Spleen (tissue), 11 donors: Measurements from ENCODE around the gene DPT. TPM values are rescaled to one million over a fixed set of nuclear protein-coding genes. Genes with fewer than 3 reads are reported as not detected.

ENCODE experiments used
- DNase-seq: peaks from one replicate; pipeline ENCODE4 v3.0.0-alpha.2; 2020
- H3K27ac ChIP-seq, 8 donors: fragments of 200-600 bp; sonication (generic) in 7 of 8; 1 replicate in 4 of 8; 2 replicates in 4 of 8; pipeline versions ENCODE4 v1.5.0 to v1.8.0; 2016 to 2021; ENCODE audit warnings: inconsistent platforms in 4 of 8, mild to moderate bottlenecking in 4 of 8, moderate library complexity in 1 of 8
- H3K27me3 ChIP-seq, 7 donors: fragments of 200-600 bp; sonication (generic) in 6 of 7; replicated peaks in 1 of 7; 1 replicate in 4 of 7; 2 replicates in 3 of 7; pipeline versions ENCODE4 v1.5.0 to v1.8.0; 2016 to 2021; ENCODE audit warnings: inconsistent platforms in 3 of 7, mild to moderate bottlenecking in 1 of 7
- H3K36me3 ChIP-seq, 6 donors: fragments of 200-600 bp; sonication (generic) in 5 of 6; 1 replicate in 4 of 6; 2 replicates in 2 of 6; pipeline versions ENCODE4 v1.5.0 to v1.8.0; 2016 to 2021; ENCODE audit warnings: inconsistent platforms in 2 of 6
- H3K4me1 ChIP-seq, 6 donors: fragments of 200-600 bp; sonication (generic) in 5 of 6; 1 replicate in 3 of 6; 2 replicates in 3 of 6; pipeline versions ENCODE4 v1.5.0 to v1.8.0; 2016 to 2021; ENCODE audit warnings: inconsistent platforms in 3 of 6
- H3K4me3 ChIP-seq, 8 donors: fragments of 200-600 bp; sonication (generic) in 7 of 8; 1 replicate in 4 of 8; 2 replicates in 4 of 8; pipeline versions ENCODE4 v1.5.0 to v1.8.0; 2016 to 2021; ENCODE audit warnings: inconsistent platforms in 4 of 8, mild to moderate bottlenecking in 4 of 8, moderate library complexity in 2 of 8
- H3K9me3 ChIP-seq, 8 donors: fragments of 200-600 bp; sonication (generic) in 7 of 8; 1 replicate in 4 of 8; 2 replicates in 4 of 8; pipeline versions ENCODE4 v1.5.0 to v1.8.0; 2016 to 2021; ENCODE audit warnings: inconsistent platforms in 4 of 8
- POLR2A ChIP-seq, 3 donors: fragments of 450-650 bp; IDR thresholded peaks; one replicate each; pipeline ENCODE4 v1.5.1; 2017; ENCODE audit warnings: antibody characterized with exemption in 3 of 3, mild to moderate bottlenecking in 1 of 3
- POLR2AphosphoS5 ChIP-seq, 3 donors: sonication (generic); formaldehyde crosslinking; IDR thresholded peaks; one replicate each; pipeline ENCODE4 v1.5.1; 2017; ENCODE audit warnings: antibody characterized with exemption in 3 of 3
- WGBS, 5 donors: extraction: QIAGEN DNeasy Blood & Tissue Kit in 3 of 5; methylation state at CpG; one replicate each; pipeline versions ENCODE4 v1.1.5 to v1.1.7; 2013 to 2018; 5-methylcytosine and 5-hydroxymethylcytosine counted together
- intact Hi-C: fragments of 100-400 bp; cut with DNase I; formaldehyde crosslinking; loops from one replicate; pipeline ENCODE4 v1.15.0; 2023; ENCODE audit warnings: low total_unique reads
- polyA plus RNA-seq, 3 donors: library from polyadenylated mRNA; stranded (reverse); fragments of 200-250 nt; gene quantifications; one replicate each; pipeline ENCODE4 v1.2.1, GENCODE V29; 2013
- total RNA-seq, 7 donors: library from RNA; depleted of rRNA in 3 of 7; stranded (reverse); fragments of >200 nt in 3 of 7; fragmentation: NEBNext Ultra II Directional in 4 of 7; extraction: Animal tissue kit (Norgen Biotek cat#: 25700) in 4 of 7; gene quantifications; one replicate each; pipeline versions ENCODE4 v1.1.0 to v1.2.1, GENCODE V29; 2016 to 2021
- TF ChIP-seq, protein P1 (sequence below), 11 experiments: fragments of 200-600 bp in 7 of 11; fragments of 450-650 bp in 4 of 11; sonication (generic) in 4 of 11; IDR thresholded peaks in 8 of 11; conservative IDR thresholded peaks in 3 of 11; 1 replicate in 7 of 11; 2 replicates in 4 of 11; pipeline versions ENCODE4 v1.4.0 to v1.8.0; 2016 to 2021; ENCODE audit warnings: antibody characterized with exemption in 11 of 11, inconsistent platforms in 4 of 11, mild to moderate bottlenecking in 1 of 11
- donor health status: healthy with polysubstance abuse.
- donor health status: DM: no; HTN: no; CAD: no; lungs with moderate emphysema.
- donor health status: DM: no; HTN: no; CAD: no.
- donor health status: Bipolar disorder and iron deficiency.
- donor health status: healthy.
- donor health status: DM: no; HTN: no; CAD: no.
- donor health status: DM: yes; HTN: yes; CAD: no.

The DPT gene
- total and polyA plus RNA-seq, 10 donors: 0.37 to 7.2 (median 0.93) TPM; not detected in 5

DNA sequence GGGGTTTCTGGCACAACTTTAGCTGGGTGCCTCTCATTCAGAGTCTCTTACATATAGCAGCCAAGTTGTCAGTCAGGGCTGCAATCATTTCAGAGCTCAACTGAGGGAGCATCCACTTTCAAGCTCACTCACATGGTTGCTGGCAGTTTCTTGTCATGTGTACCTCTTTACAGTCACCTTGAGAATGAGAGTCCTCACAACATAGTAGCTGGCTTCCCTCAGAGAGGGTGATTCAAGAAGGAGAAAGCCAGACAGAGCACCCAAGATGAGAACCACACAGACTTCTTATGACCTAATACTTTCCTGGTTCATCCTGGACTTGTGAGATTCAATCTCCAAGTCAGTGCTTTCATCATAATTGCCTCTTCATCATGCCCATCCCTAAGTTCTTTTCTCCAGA lies 57.2 kb downstream of the DPT start:
- intact Hi-C loops: no loop called here
- H3K27me3 ChIP-seq: no peaks in the 10 kb centered on the region
- DNase-seq: no peak
- peaks cover 0 to 9% (median 0%) of the 10 kb centered on the region in 8 donors for H3K9me3 ChIP-seq
- H3K27ac ChIP-seq: no peak overlapping the region
- no peak overlapping the region for H3K4me3 ChIP-seq
- TF ChIP-seq POLR2AphosphoS5 (IDR thresholded peaks at IDR 0.05): no peak
- no peak for TF ChIP-seq POLR2A (IDR thresholded peaks at IDR 0.05)
- TF ChIP-seq, protein P1, sequence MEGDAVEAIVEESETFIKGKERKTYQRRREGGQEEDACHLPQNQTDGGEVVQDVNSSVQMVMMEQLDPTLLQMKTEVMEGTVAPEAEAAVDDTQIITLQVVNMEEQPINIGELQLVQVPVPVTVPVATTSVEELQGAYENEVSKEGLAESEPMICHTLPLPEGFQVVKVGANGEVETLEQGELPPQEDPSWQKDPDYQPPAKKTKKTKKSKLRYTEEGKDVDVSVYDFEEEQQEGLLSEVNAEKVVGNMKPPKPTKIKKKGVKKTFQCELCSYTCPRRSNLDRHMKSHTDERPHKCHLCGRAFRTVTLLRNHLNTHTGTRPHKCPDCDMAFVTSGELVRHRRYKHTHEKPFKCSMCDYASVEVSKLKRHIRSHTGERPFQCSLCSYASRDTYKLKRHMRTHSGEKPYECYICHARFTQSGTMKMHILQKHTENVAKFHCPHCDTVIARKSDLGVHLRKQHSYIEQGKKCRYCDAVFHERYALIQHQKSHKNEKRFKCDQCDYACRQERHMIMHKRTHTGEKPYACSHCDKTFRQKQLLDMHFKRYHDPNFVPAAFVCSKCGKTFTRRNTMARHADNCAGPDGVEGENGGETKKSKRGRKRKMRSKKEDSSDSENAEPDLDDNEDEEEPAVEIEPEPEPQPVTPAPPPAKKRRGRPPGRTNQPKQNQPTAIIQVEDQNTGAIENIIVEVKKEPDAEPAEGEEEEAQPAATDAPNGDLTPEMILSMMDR (IDR thresholded peaks at IDR 0.05 in 8 of 11, conservative IDR thresholded peaks at IDR 0.05 in 3 of 11): no peak
- no peaks in the 10 kb centered on the region for H3K4me1 ChIP-seq
- H3K36me3 ChIP-seq: no peaks in the 10 kb centered on the region

DNA sequence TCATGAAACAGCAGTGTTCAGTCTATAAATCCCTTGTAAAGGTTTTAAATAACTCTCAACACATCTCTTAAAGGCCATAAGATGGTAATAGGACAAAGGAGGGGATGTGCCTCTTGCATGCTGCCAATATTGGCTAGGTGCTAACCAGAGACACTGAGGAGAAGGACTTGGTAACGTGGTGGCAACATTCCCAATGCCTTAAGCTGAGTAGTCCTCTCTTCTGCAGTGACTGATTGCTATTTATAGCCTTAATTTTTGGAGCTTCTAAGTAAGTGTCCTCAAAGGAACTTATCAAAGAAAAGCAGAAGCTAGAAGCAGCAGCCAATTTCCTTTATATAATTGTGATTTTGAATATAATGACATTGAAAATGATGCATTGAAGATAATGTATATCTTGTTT lies 63.0 kb downstream of the DPT start:
- Histone ChIP-seq H3K27ac (no peak overlapping the region), H3K27me3 (no peaks in the 10 kb centered on the region), H3K9me3 (no peaks in the 10 kb centered on the region), H3K36me3 (no peaks in the 10 kb centered on the region), H3K4me3 (no peak overlapping the region), H3K4me1 (no peaks in the 10 kb centered on the region)
- DNase-seq: no peak
- intact Hi-C loops: no loop called here
- TF ChIP-seq POLR2AphosphoS5 (IDR thresholded peaks at IDR 0.05) (no peak), POLR2A (IDR thresholded peaks at IDR 0.05) (no peak)
- 58 to 81% (median 71%) methylated on average over 1 of the region's 1 CpG for WGBS, 5 donors

DNA sequence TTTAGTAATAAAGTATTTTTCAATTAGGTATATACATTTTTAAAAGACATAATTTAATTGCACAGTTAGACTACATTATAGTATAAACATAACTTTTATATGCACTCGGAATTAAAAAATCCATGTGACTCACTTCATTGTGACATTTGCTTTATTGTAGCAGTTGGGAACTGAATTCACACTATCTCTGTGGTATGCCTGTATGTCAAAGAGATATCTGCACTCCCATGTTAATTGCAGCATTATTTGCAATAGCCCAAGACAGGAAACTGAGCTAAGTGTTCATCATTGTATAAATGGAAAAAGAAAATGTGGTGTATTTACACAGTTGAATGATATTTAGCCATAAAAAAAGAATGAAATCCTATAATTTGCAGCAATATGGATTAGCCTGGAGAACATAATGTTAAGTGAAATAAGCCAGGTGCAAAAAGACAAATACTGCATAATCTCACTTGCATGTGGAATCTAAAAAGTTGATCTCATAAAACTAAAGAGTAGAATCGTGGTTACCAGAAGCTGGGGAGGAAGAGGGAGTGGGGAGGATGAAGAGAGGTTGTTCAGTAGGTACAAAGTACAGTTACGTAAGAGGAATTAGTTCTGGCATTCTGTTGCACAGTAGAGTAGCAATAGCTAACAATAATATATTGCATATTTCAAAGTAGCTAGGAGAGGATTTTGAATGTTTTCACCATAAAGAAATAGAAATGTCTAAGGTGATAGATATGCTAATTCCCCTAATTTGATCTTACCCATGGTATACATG lies 64.8 kb downstream of the DPT start:
- intact Hi-C loops: no loop called here
- no peaks in the 10 kb centered on the region for H3K27me3 ChIP-seq
- no peaks in the 10 kb centered on the region for H3K9me3 ChIP-seq
- no peak overlapping the region for H3K4me3 ChIP-seq
- no peak overlapping the region for H3K27ac ChIP-seq
- H3K4me1 ChIP-seq: no peaks in the 10 kb centered on the region
- no peaks in the 10 kb centered on the region for H3K36me3 ChIP-seq
- TF ChIP-seq, protein P1 (IDR thresholded peaks at IDR 0.05 in 8 of 11, conservative IDR thresholded peaks at IDR 0.05 in 3 of 11): no peak
- TF ChIP-seq POLR2A (IDR thresholded peaks at IDR 0.05): no peak
- DNase-seq: no peak
- WGBS, 5 donors: 46 to 80% (median 48%) methylated on average over 3 of the region's 3 CpGs

DNA sequence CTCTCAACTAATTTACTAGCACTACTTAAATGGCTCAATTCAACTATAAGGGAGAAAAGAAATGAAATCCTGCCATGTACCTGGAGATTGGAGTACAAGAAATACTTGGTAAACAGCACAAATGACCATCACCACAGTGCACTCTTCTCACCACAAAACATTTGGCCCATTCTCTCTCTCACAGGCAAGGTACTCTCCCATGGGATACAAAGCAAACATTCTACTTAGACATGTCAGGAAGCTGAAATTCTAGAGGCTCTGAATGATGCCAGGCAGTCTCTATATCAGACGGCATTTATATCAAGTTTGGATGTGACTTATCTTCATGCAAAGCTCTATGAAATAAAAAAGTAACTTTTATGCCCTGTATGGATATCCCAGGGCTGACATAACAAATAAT lies 72.5 kb downstream of the DPT start:
- no peaks in the 10 kb centered on the region for H3K36me3 ChIP-seq
- H3K4me3 ChIP-seq: no peak overlapping the region

More for the DNA sequence above, 72.5 kb downstream of the DPT start:
- H3K27ac ChIP-seq: no peak overlapping the region
- intact Hi-C loops: no loop called here
- TF ChIP-seq POLR2AphosphoS5 (IDR thresholded peaks at IDR 0.05): no peak
- TF ChIP-seq, protein P1 (IDR thresholded peaks at IDR 0.05 in 8 of 11, conservative IDR thresholded peaks at IDR 0.05 in 3 of 11): no peak
- TF ChIP-seq POLR2A (IDR thresholded peaks at IDR 0.05): no peak
- H3K4me1 ChIP-seq: no peaks in the 10 kb centered on the region
- DNase-seq: no peak
- 84 to 92% (median 87%) methylated on average over 1 of the region's 1 CpG for WGBS, 5 donors
- no peaks in the 10 kb centered on the region for H3K9me3 ChIP-seq
- peaks cover 0 to 3% (median 0%) of the 10 kb centered on the region in 7 donors for H3K27me3 ChIP-seq
